GM23338 (cell line): ENCODE data around the gene SLC6A12. TPM values are rescaled to one million over a fixed set of nuclear protein-coding genes. Genes with fewer than 3 reads are reported as not detected.

Source experiments
- ATAC-seq: fragments of 200-7000 bp; cut with Tn5 transposase; 3 replicates; pipeline ENCODE4 v1.9.1; 2020
- DNase-seq: peaks from one replicate; pipeline ENCODE4 v3.0.0-alpha.2; 2015; ENCODE audit warnings: low spot score
- H2AFZ ChIP-seq: fragments of 200-600 bp; sonication (generic); 2 replicates; pipeline ENCODE4 v1.8.0; 2016; ENCODE audit warnings: antibody characterized with exemption, mild to moderate bottlenecking, moderate library complexity
- H3F3A ChIP-seq: fragments of 200-600 bp; sonication (generic); replicated peaks from 2 replicates; pipeline ENCODE4 v1.8.0; 2017; ENCODE audit warnings: antibody characterized with exemption, mixed run types, low read depth
- H3K27ac ChIP-seq: fragments of 200-600 bp; sonication (generic); 2 replicates; pipeline ENCODE4 v1.6.1; 2016; ENCODE audit warnings: low read depth
- H3K27me3 ChIP-seq: fragments of 200-600 bp; sonication (generic); 2 replicates; pipeline ENCODE4 v1.8.0; 2016; ENCODE audit warnings: mild to moderate bottlenecking, mixed run types, moderate library complexity; ENCODE audit not compliant: insufficient read depth
- H3K36me3 ChIP-seq: fragments of 200-600 bp; sonication (generic); 2 replicates; pipeline ENCODE4 v1.8.0; 2016; ENCODE audit warnings: mild to moderate bottlenecking; ENCODE audit not compliant: insufficient read depth
- H3K4me1 ChIP-seq: fragments of 200-600 bp; sonication (generic); 2 replicates; pipeline ENCODE4 v1.8.0; 2016; ENCODE audit warnings: mild to moderate bottlenecking, moderate library complexity; ENCODE audit not compliant: insufficient read depth
- H3K4me2 ChIP-seq: fragments of 200-600 bp; sonication (generic); 2 replicates; pipeline ENCODE4 v1.7.1; 2017; ENCODE audit warnings: mixed run types
- H3K4me3 ChIP-seq: fragments of 200-600 bp; sonication (generic); 2 replicates; pipeline ENCODE4 v1.6.1; 2016; ENCODE audit warnings: mixed run types
- H3K79me2 ChIP-seq: fragments of 200-600 bp; sonication (generic); replicated peaks from 2 replicates; pipeline ENCODE4 v1.8.0; 2017; ENCODE audit warnings: mild to moderate bottlenecking; ENCODE audit not compliant: insufficient read depth
- H3K9me2 ChIP-seq: fragments of 200-600 bp; sonication (generic); 2 replicates; pipeline ENCODE4 v1.8.0; 2017; ENCODE audit not compliant: insufficient read depth
- H4K20me1 ChIP-seq: fragments of 200-600 bp; sonication (generic); replicated peaks from 2 replicates; pipeline ENCODE4 v1.8.0; 2017; ENCODE audit warnings: mild to moderate bottlenecking; ENCODE audit not compliant: insufficient read depth
- H3K27ac Mint-ChIP-seq: 2 replicates; pipeline ENCODE4 v1.8.0; 2020; ENCODE audit warnings: inconsistent platforms, mild to moderate bottlenecking, moderate library complexity, mixed read lengths
- H3K27me3 Mint-ChIP-seq: 3 replicates; pipeline ENCODE4 v1.8.0; 2022; ENCODE audit warnings: low read depth, mild to moderate bottlenecking, moderate library complexity, mixed read lengths, inconsistent platforms; ENCODE audit not compliant: insufficient read depth, poor library complexity
- H3K36me3 Mint-ChIP-seq: 3 replicates; pipeline ENCODE4 v1.8.0; 2021; ENCODE audit warnings: low read depth, mild to moderate bottlenecking, inconsistent platforms, moderate library complexity, mixed read lengths
- H3K4me1 Mint-ChIP-seq: 3 replicates; pipeline ENCODE4 v1.8.0; 2020; ENCODE audit warnings: mild to moderate bottlenecking, inconsistent platforms, mixed read lengths
- H3K4me3 Mint-ChIP-seq: 3 replicates; pipeline ENCODE4 v1.8.0; 2021; ENCODE audit warnings: moderate library complexity, mild to moderate bottlenecking, inconsistent platforms, mixed read lengths
- H3K9me3 Mint-ChIP-seq: 3 replicates; pipeline ENCODE4 v1.8.0; 2020; ENCODE audit warnings: moderate library complexity, mild to moderate bottlenecking, inconsistent platforms, mixed read lengths
- CREB1 ChIP-seq: fragments of 250-450 bp; sonication (Bioruptor Pico); IDR thresholded peaks from 2 replicates; pipeline ENCODE4 v1.5.0; 2020; ENCODE audit warnings: low read depth, mild to moderate bottlenecking, moderate library complexity
- ETS1 ChIP-seq: IDR thresholded peaks from 2 replicates; pipeline ENCODE4 v1.6.1; 2016; ENCODE audit warnings: antibody characterized with exemption
- EZH2 ChIP-seq: fragments of 200-600 bp; sonication (generic); IDR thresholded peaks from one replicate; pipeline ENCODE4 v1.8.0; 2017; ENCODE audit warnings: antibody characterized with exemption, mild to moderate bottlenecking, low read depth; ENCODE audit not compliant: unreplicated experiment
- EZH2phosphoT487 ChIP-seq: fragments of 200-600 bp; sonication (generic); IDR thresholded peaks from one replicate; pipeline ENCODE4 v1.8.1; 2018; ENCODE audit warnings: antibody characterized with exemption; ENCODE audit not compliant: unreplicated experiment
- JUNB ChIP-seq: IDR thresholded peaks from one replicate; pipeline ENCODE4 v1.6.1; 2016; ENCODE audit warnings: antibody characterized with exemption; ENCODE audit not compliant: unreplicated experiment
- NANOG ChIP-seq: IDR thresholded peaks from 2 replicates; pipeline ENCODE4 v1.6.1; 2016; ENCODE audit warnings: antibody characterized with exemption, borderline replicate concordance
- POLR2AphosphoS5 ChIP-seq: IDR thresholded peaks from 2 replicates; pipeline ENCODE4 v1.6.1; 2016; ENCODE audit warnings: antibody characterized with exemption, low read depth
- STAT1 ChIP-seq: IDR thresholded peaks from one replicate; pipeline ENCODE4 v1.6.1; 2016; ENCODE audit warnings: antibody characterized with exemption; ENCODE audit not compliant: unreplicated experiment
- ZNF114 ChIP-seq: fragments of 250-450 bp; sonication (Bioruptor Pico); IDR thresholded peaks from 2 replicates; pipeline ENCODE4 v1.5.0; 2020; ENCODE audit warnings: mild to moderate bottlenecking, moderate library complexity
- ZNF331 ChIP-seq: fragments of 250-450 bp; sonication (Bioruptor Pico); IDR thresholded peaks from 2 replicates; pipeline ENCODE4 v1.5.0; 2020; ENCODE audit warnings: low read depth, mild to moderate bottlenecking, moderate library complexity
- polyA plus RNA-seq: library from polyadenylated mRNA; unstranded; fragments of >200 nt; fragmentation: Nextera tagmentation; extraction: Ambion mirVana; gene quantifications from 2 replicates; pipeline ENCODE4 v1.2.1, GENCODE V29; 2016
- total RNA-seq: library from RNA; depleted of rRNA; stranded (reverse); fragments of >200 nt; shearing (Covaris generic); gene quantifications from 2 replicates; pipeline ENCODE4 v1.2.3, GENCODE V29; 2014
- TF ChIP-seq, protein P1 (sequence below), 2 experiments: fragments of 200-600 bp in 1 of 2; sonication (generic) in 1 of 2; conservative IDR thresholded peaks; 2 replicates each; pipeline versions ENCODE4 v1.5.1 to v1.6.1; 2016 to 2017; ENCODE audit warnings: antibody characterized with exemption in 2 of 2, low read depth in 2 of 2, mild to moderate bottlenecking in 2 of 2, moderate library complexity in 1 of 2

The SLC6A12 gene
- total and polyA plus RNA-seq, 2 experiments from 2014 or later, result 0.56 TPM; not detected in 1

DNA sequence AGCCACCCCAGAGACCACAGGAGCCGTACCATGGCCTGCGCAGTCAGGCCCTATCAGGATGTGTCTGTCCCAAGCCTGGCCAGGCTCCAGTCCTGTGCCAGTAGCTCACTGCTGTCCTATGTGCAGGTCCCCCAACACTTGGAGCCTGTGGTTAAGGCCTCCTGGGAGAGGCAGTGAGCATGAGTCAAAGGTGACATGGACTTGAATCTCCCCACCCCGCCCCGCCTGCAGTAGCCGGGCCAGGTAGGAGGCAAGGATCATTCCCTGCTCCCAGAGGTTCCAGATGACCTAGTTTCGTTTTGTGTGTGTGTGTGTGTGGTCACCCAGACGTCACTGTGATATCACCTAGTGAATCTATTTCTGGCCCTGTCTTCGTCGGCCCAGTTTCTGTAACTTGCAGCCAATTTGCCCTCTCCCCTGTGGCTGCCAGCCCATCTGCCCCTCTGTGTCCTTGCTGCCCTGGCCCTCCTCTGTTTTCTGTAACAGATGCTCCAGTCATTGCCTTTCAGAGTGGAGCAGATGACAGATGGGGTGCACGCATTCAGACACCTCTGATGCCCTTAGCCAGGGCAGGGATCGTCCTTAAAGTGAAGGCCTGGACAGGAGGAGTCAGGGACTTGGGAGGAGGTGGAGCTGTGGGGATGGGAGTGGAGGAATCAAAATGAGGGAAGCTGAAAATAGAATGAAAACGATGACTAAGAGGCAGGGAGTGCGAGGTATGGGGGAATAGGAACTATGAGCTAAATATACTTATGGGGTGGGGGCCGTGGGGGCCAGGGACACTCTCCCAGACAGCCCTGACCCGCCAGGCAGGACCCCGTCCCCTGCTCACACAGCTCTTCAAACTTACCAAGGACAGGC, 37.4 kb downstream of the SLC6A12 start:
- H3K27me3 Mint-ChIP-seq, result peaks cover 15% of the 10 kb centered on the region
- ATAC-seq (no peak), DNase-seq (no peak)
- no peak overlapping the region for H3K4me2 ChIP-seq
- H3K36me3 Mint-ChIP-seq, result no peaks in the 10 kb centered on the region; the same call in 2 of the 3 replicates
- no peaks in the 10 kb centered on the region; the same call in 1 of the 2 replicates for H3K4me1 ChIP-seq
- H2AFZ ChIP-seq, result no peak overlapping the region
- H3K36me3 ChIP-seq, result no peaks in the 10 kb centered on the region; the same call in 1 of the 2 replicates
- H3K9me3 Mint-ChIP-seq, result no peaks in the 10 kb centered on the region
- H3K27ac Mint-ChIP-seq, result no peak overlapping the region
- H3K4me3 Mint-ChIP-seq, result no peak overlapping the region
- H3K79me2 ChIP-seq, result no peaks in the 10 kb centered on the region
- TF ChIP-seq POLR2AphosphoS5 (no peak), ZNF331 (no peak), STAT1 (no peak), EZH2 (no peak), ETS1 (no peak), NANOG (no peak), EZH2phosphoT487 (no peak)
- TF ChIP-seq, protein P1, sequence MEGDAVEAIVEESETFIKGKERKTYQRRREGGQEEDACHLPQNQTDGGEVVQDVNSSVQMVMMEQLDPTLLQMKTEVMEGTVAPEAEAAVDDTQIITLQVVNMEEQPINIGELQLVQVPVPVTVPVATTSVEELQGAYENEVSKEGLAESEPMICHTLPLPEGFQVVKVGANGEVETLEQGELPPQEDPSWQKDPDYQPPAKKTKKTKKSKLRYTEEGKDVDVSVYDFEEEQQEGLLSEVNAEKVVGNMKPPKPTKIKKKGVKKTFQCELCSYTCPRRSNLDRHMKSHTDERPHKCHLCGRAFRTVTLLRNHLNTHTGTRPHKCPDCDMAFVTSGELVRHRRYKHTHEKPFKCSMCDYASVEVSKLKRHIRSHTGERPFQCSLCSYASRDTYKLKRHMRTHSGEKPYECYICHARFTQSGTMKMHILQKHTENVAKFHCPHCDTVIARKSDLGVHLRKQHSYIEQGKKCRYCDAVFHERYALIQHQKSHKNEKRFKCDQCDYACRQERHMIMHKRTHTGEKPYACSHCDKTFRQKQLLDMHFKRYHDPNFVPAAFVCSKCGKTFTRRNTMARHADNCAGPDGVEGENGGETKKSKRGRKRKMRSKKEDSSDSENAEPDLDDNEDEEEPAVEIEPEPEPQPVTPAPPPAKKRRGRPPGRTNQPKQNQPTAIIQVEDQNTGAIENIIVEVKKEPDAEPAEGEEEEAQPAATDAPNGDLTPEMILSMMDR (conservative IDR thresholded peaks at IDR 0.05; ENCODE audit: low read depth in 2 of 2), result no peak
- no peaks in the 10 kb centered on the region for H3F3A ChIP-seq
- H3K4me3 ChIP-seq, result no peak overlapping the region
- no peaks in the 10 kb centered on the region for H3K9me2 ChIP-seq
- H3K4me1 Mint-ChIP-seq, result peaks cover 41% of the 10 kb centered on the region
- no peaks in the 10 kb centered on the region for H4K20me1 ChIP-seq
- H3K27me3 ChIP-seq, result no peaks in the 10 kb centered on the region
- no peak overlapping the region for H3K27ac ChIP-seq

GRCh38 chr12:175759-176158, 38.2 kb downstream of the SLC6A12 start:
- H3K9me3 Mint-ChIP-seq, result no peaks in the 10 kb centered on the region
- no peak overlapping the region for H3K4me3 Mint-ChIP-seq
- Histone ChIP-seq H3F3A (no peaks in the 10 kb centered on the region), H3K4me2 (no peak overlapping the region), H3K4me1 (no peaks in the 10 kb centered on the region; the same call in 1 of the 2 replicates), H3K27me3 (no peaks in the 10 kb centered on the region), H3K27ac (no peak overlapping the region), H2AFZ (no peak overlapping the region), H3K9me2 (no peaks in the 10 kb centered on the region), H3K36me3 (no peaks in the 10 kb centered on the region; the same call in 1 of the 2 replicates), H3K4me3 (no peak overlapping the region), H4K20me1 (no peaks in the 10 kb centered on the region), H3K79me2 (no peaks in the 10 kb centered on the region)
- DNase-seq (no peak), ATAC-seq (no peak)
- no peaks in the 10 kb centered on the region; the same call in 2 of the 3 replicates for H3K36me3 Mint-ChIP-seq
- H3K27me3 Mint-ChIP-seq, result peaks cover 19% of the 10 kb centered on the region
- H3K27ac Mint-ChIP-seq, result no peak overlapping the region
- H3K4me1 Mint-ChIP-seq, result peaks cover 49% of the 10 kb centered on the region
- TF ChIP-seq, protein P1 (conservative IDR thresholded peaks at IDR 0.05; ENCODE audit: low read depth in 2 of 2), result no peak
- TF ChIP-seq NANOG (no peak), EZH2phosphoT487 (no peak), EZH2 (no peak), ETS1 (no peak), JUNB (no peak), ZNF114 (CRISPR knock-in tag) (no peak), CREB1 (CRISPR knock-in tag) (no peak), POLR2AphosphoS5 (no peak), STAT1 (no peak), ZNF331 (no peak)
